ENCODE measurements around the gene TTC6. TPM values are rescaled to one million over a fixed set of nuclear protein-coding genes. Genes with fewer than 3 reads are reported as not detected.

Gene TTC6
- total and polyA plus RNA-seq, 8 donors = 0.92 to 184 (median 20.9) TPM

DNA sequence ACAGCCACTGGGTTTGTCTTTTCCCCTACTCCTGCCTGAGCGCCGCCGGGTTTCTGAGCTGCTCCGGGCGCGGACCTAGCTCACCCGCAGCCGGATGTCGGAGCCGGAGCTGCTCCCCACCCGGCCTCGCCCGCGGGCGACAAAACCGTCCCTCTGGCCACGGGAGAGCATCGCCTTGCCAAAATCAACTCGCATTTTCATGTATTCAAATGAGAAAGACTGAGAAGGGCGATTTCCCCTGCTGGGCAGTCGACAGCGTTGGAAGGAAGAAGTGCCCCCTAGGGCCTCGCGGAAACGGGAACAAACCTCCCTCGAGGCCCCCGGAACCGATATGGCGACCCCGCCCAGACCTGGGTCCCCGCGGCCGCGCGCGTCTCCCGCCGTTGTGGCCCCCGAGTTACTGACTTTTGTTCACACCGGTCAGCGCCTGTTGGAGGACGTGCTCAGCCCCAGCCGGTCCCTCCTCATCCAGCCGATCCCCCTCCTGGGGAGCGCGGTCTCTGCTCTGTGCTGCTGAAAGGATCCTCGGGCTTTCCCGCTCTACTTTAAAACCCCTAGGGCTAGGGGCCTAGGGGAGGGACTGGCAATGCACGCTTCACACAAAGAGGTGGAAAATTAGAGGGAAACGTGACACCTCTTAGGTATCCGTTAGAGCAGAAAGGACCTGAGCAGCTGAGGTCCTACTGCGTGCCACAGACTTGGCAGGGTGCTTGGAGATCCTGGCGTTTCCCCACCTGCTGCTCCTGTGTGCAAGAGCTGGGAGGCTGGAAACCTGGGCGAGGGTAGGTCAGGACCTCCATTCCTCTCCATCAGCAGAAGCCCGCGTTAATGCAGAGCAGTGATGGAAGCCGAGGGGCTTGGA lies 4.3 kb downstream of the TTC6 start:
- H3K27ac ChIP-seq = peak overlapping the region; percentile 86 to 95 (median 92)
- no peaks in the 10 kb centered on the region for H3K36me3 ChIP-seq
- peaks cover 7 to 98% (median 72%) of the 10 kb centered on the region in 3 donors for H3K27me3 ChIP-seq
- H3K9me3 ChIP-seq = no peaks in the 10 kb centered on the region
- TF ChIP-seq POLR2AphosphoS5 (IDR thresholded peaks at IDR 0.05) = no peak
- no peak for TF ChIP-seq EP300 (IDR thresholded peaks at IDR 0.05)
- no peak for TF ChIP-seq POLR2A (IDR thresholded peaks at IDR 0.05)
- TF ChIP-seq, protein P1, sequence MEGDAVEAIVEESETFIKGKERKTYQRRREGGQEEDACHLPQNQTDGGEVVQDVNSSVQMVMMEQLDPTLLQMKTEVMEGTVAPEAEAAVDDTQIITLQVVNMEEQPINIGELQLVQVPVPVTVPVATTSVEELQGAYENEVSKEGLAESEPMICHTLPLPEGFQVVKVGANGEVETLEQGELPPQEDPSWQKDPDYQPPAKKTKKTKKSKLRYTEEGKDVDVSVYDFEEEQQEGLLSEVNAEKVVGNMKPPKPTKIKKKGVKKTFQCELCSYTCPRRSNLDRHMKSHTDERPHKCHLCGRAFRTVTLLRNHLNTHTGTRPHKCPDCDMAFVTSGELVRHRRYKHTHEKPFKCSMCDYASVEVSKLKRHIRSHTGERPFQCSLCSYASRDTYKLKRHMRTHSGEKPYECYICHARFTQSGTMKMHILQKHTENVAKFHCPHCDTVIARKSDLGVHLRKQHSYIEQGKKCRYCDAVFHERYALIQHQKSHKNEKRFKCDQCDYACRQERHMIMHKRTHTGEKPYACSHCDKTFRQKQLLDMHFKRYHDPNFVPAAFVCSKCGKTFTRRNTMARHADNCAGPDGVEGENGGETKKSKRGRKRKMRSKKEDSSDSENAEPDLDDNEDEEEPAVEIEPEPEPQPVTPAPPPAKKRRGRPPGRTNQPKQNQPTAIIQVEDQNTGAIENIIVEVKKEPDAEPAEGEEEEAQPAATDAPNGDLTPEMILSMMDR (IDR thresholded peaks at IDR 0.05) = no peak
- 2 to 7% (median 3%) methylated on average over 52 to 57 of the region's 57 CpGs for WGBS, 5 donors
- H3K4me3 ChIP-seq = peak overlapping the region; percentile 29 to 67 (median 34)
- intact Hi-C loops (cut with DNase I; ENCODE audit: low total_unique reads) = no loop called here
- peak in 1 of 2 donors; percentile 57 for DNase-seq
- peaks cover 41 to 54% (median 47%) of the 10 kb centered on the region in 4 donors for H3K4me1 ChIP-seq

DNA sequence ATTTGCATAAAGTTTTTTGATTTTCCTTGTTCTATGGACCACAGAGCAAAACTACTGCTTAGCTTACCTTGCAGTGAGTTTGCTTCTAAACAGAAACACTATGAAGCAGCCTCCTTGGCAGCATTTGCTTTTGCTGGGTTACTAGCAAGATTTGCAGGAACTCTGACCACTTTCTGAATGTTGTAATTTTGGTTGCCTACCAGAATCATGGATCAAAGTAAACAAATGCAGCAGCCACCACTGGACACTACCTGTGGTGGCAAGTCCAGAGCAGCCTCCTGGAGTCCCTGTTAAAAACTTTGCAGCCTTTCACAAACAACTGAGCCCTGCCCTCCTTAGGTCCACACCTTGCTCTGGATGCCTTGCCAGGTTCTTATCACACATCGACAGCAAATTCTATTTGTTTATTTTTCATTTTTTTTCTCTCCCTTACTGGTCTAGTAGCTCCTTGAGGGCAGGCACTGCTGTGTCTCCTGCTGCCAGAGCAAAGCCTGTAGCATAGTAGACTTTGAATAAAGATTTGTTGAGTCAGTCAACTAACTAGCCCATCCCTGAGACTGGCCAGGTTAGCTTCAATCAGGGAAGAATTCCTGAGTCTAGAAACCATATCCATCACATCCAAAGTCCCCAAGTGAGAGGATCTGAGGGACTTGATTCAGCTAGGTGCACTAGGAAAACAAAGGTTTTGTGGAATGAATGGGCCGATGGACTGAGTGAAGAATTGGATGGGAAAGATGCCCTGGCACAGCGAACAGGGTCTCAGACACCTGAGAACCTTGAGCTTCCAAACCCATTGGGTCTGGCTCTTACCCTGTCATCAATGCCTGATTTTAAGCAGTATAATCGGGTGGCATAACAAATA lies 5.7 kb downstream of the TTC6 start:
- Histone ChIP-seq H3K4me3 (no peak overlapping the region), H3K27me3 (peaks cover 7 to 85% (median 60%) of the 10 kb centered on the region in 3 donors), H3K4me1 (peaks cover 31 to 43% (median 36%) of the 10 kb centered on the region in 4 donors), H3K9me3 (no peaks in the 10 kb centered on the region), H3K27ac (peak overlapping the region in 3 of 5 donors; percentile 17 to 86 (median 32)), H3K36me3 (no peaks in the 10 kb centered on the region)
- intact Hi-C loops (cut with DNase I; ENCODE audit: low total_unique reads) = no loop called here
- TF ChIP-seq EP300 (IDR thresholded peaks at IDR 0.05) (no peak), POLR2A (IDR thresholded peaks at IDR 0.05) (no peak), POLR2AphosphoS5 (IDR thresholded peaks at IDR 0.05) (no peak)
- TF ChIP-seq, protein P1 (IDR thresholded peaks at IDR 0.05) = no peak
- peak; percentile 58 for DNase-seq
- WGBS, 5 donors = 49 to 60% (median 50%) methylated on average over 4 of the region's 4 CpGs

DNA sequence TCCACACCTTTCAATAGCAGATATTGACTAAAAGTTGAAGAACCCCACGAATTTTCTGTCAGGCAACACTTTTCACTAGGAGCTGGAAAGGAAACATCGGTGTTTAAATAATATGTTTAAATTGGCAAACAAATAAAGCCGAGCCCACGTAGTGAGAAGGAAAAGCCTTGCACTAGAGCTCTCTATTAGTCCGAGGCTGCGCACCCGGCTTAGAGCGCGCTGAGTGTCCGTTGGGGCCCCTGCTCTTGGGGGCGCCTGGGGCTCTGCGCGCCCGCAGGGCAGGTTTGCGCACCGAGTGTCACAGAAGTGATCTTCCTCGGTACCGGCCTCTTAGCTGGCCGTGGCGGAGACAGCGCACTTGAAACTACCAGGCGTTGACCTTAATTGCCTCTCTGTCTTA lies 6.4 kb downstream of the TTC6 start:
- no peak for DNase-seq
- peaks cover 30 to 39% (median 34%) of the 10 kb centered on the region in 4 donors for H3K4me1 ChIP-seq
- H3K36me3 ChIP-seq = no peaks in the 10 kb centered on the region
- 24 to 55% (median 53%) methylated on average over 22 of the region's 22 CpGs for WGBS, 5 donors
- H3K4me3 ChIP-seq = no peak overlapping the region
- H3K27me3 ChIP-seq = peaks cover 7 to 78% (median 55%) of the 10 kb centered on the region in 3 donors
- no peak for TF ChIP-seq POLR2AphosphoS5 (IDR thresholded peaks at IDR 0.05)
- TF ChIP-seq POLR2A (IDR thresholded peaks at IDR 0.05) = no peak
- TF ChIP-seq, protein P1 (IDR thresholded peaks at IDR 0.05) = no peak
- no peak for TF ChIP-seq EP300 (IDR thresholded peaks at IDR 0.05)
- H3K9me3 ChIP-seq = no peaks in the 10 kb centered on the region
- intact Hi-C loops (cut with DNase I; ENCODE audit: low total_unique reads) = no loop called here
- H3K27ac ChIP-seq = no peak overlapping the region
